B cell (primary cell): ENCODE results near the gene EHD3. TPM values are rescaled to one million over a fixed set of nuclear protein-coding genes. Genes with fewer than 3 reads are reported as not detected.

Experiments used
- ATAC-seq: fragments of 200-7000 bp; cut with Tn5 transposase; one replicate; pipeline ENCODE4 v1.10.0; 2021; ENCODE audit warnings: low read depth, mild to moderate bottlenecking, moderate number of reproducible peaks, moderate library complexity
- CTCF ChIA-PET: fragments of 350-600 bp; sonication (Branson Sonifier 250); formaldehyde crosslinking; loops from one replicate; lab custom pipeline; 2021; ENCODE audit warnings: antibody characterized with exemption, inconsistent platforms; lab: Charles Lee
- POLR2A ChIA-PET: fragments of 350-600 bp; sonication (Branson Sonifier 250); formaldehyde crosslinking; loops from one replicate; lab custom pipeline; 2021; ENCODE audit warnings: antibody characterized with exemption; lab: Charles Lee
- DNase-seq: peaks from one replicate; pipeline ENCODE4 v3.0.0; 2013
- H2AFZ ChIP-seq: 2 replicates; pipeline ENCODE4 v1.6.1; 2012; ENCODE audit warnings: mild to moderate bottlenecking, low read depth, low read length; ENCODE audit not compliant: insufficient read depth, poor library complexity, severe bottlenecking
- H3K27ac ChIP-seq, 2 donors: 1 replicate in 1 of 2; 2 replicates in 1 of 2; pipeline ENCODE4 v1.5.1; 2012 to 2013; ENCODE audit warnings: low read length in 2 of 2, mild to moderate bottlenecking in 2 of 2, moderate library complexity in 1 of 2
- H3K27me3 ChIP-seq, 4 experiments: fragments of 200-600 bp in 1 of 4; sonication (generic) in 1 of 4; replicated peaks in 1 of 4; 1 replicate in 2 of 4; 2 replicates in 2 of 4; pipeline versions ENCODE4 v1.6.1 to v1.7.0; 2013 to 2016; ENCODE audit warnings: low read length in 3 of 4, mild to moderate bottlenecking in 2 of 4, mixed read lengths in 1 of 4, moderate library complexity in 1 of 4; ENCODE audit not compliant: insufficient read depth in 4 of 4, control insufficient read depth in 3 of 4; ENCODE audit errors: control extremely low read depth in 1 of 4
- H3K36me3 ChIP-seq, 2 experiments: replicated peaks in 1 of 2; 1 replicate in 1 of 2; 2 replicates in 1 of 2; pipeline versions ENCODE4 v1.6.1 to v1.7.1; 2013; ENCODE audit warnings: low read length in 1 of 2; ENCODE audit not compliant: insufficient read depth in 2 of 2, control insufficient read depth in 1 of 2; ENCODE audit errors: control extremely low read depth in 1 of 2, extremely low read depth in 1 of 2
- H3K4me1 ChIP-seq, 2 donors: fragments of 200-600 bp in 1 of 2; sonication (generic) in 1 of 2; 1 replicate in 1 of 2; 2 replicates in 1 of 2; pipeline versions ENCODE4 v1.5.1 to v1.6.1; 2013 to 2017; ENCODE audit warnings: low read length in 2 of 2; ENCODE audit not compliant: control insufficient read depth in 2 of 2, insufficient read depth in 2 of 2
- H3K4me2 ChIP-seq: replicated peaks from 2 replicates; pipeline ENCODE3; 2012; ENCODE audit warnings: mild to moderate bottlenecking, low read depth, low read length; ENCODE audit not compliant: poor library complexity, severe bottlenecking
- H3K4me3 ChIP-seq, 5 experiments: fragments of 200-600 bp in 1 of 5; sonication (generic) in 1 of 5; 1 replicate in 3 of 5; 2 replicates in 2 of 5; pipeline versions ENCODE4 v1.5.1 to v1.7.0; 2011 to 2016; ENCODE audit warnings: low read length in 4 of 5, mild to moderate bottlenecking in 4 of 5, low read depth in 2 of 5, control low read depth in 1 of 5, moderate library complexity in 1 of 5; ENCODE audit not compliant: insufficient read depth in 1 of 5; ENCODE audit errors: control extremely low read depth in 1 of 5, extremely low read depth in 1 of 5
- H3K79me2 ChIP-seq: fragments of 200-600 bp; sonication (generic); one replicate; pipeline ENCODE4 v1.6.0; 2016; ENCODE audit warnings: low read length; ENCODE audit not compliant: control insufficient read depth, insufficient read depth
- H3K9ac ChIP-seq: fragments of 200-600 bp; sonication (generic); 2 replicates; pipeline ENCODE4 v1.6.1; 2017; ENCODE audit warnings: mild to moderate bottlenecking, low read length, moderate library complexity
- H3K9me3 ChIP-seq, 3 donors: one replicate each; pipeline versions ENCODE4 v1.6.1 to v1.7.1; 2013; ENCODE audit warnings: low read length in 2 of 3; ENCODE audit not compliant: control insufficient read depth in 2 of 3, insufficient read depth in 1 of 3; ENCODE audit errors: control extremely low read depth in 1 of 3
- H4K20me1 ChIP-seq: 2 replicates; pipeline ENCODE4 v1.6.0; 2012; ENCODE audit warnings: mild to moderate bottlenecking, low read length; ENCODE audit not compliant: insufficient read depth, control insufficient read depth, poor library complexity, severe bottlenecking
- H3K27ac Mint-ChIP-seq: one replicate; pipeline ENCODE4 v1.8.0; 2021; ENCODE audit warnings: mixed read lengths
- H3K27me3 Mint-ChIP-seq: one replicate; pipeline ENCODE4 v1.8.0; 2021; ENCODE audit warnings: mixed read lengths
- H3K4me1 Mint-ChIP-seq: one replicate; pipeline ENCODE4 v1.8.0; 2021; ENCODE audit warnings: mixed read lengths
- H3K4me3 Mint-ChIP-seq: one replicate; pipeline ENCODE4 v1.8.0; 2021; ENCODE audit warnings: mixed read lengths
- H3K9me3 Mint-ChIP-seq: one replicate; pipeline ENCODE4 v1.8.0; 2022; ENCODE audit warnings: mixed read lengths; ENCODE audit not compliant: insufficient read depth
- EZH2 ChIP-seq: IDR thresholded peaks from 2 replicates; pipeline ENCODE4 v1.6.1; 2012; ENCODE audit warnings: borderline replicate concordance, low read depth, mild to moderate bottlenecking, moderate library complexity, low read length; ENCODE audit not compliant: insufficient read depth, poor library complexity, severe bottlenecking
- WGBS: methylation state at CpG from one replicate; pipeline ENCODE4 v1.1.5; 2013; ENCODE audit warnings: missing lambda C conversion rate; ENCODE audit not compliant: insufficient coverage; 5-methylcytosine and 5-hydroxymethylcytosine counted together
- intact Hi-C: fragments of 100-400 bp; cut with micrococcal nuclease; formaldehyde crosslinking; loops from one replicate; pipeline ENCODE4 v1.10.0; 2022
- polyA plus RNA-seq: library from polyadenylated mRNA; depleted of rRNA; stranded (reverse); fragments of >200 nt; gene quantifications from 2 replicates; pipeline ENCODE4 v1.2.3, GENCODE V29; 2012
- total RNA-seq, 2 donors: library from RNA; stranded (reverse); fragments of 120-200 nt in 1 of 2; gene quantifications; 1 replicate in 1 of 2; 2 replicates in 1 of 2; pipeline versions ENCODE4 v1.2.3 to v1.2.4, GENCODE V29; 2013 to 2022
- TF ChIP-seq, protein P1 (sequence below): fragments of 200-600 bp; IDR thresholded peaks from one replicate; pipeline ENCODE4 v1.8.0; 2022; ENCODE audit warnings: antibody characterized with exemption, mild to moderate bottlenecking

The EHD3 gene
- total and polyA plus RNA-seq, 2 donors (not counting 1 experiment from before 2014, with no cell fraction given), result 19.0 to 60.5 TPM

GRCh38 chr2:31270822-31271231 is 36.9 kb downstream of the EHD3 start:
- Histone ChIP-seq H3K4me3 (no peak overlapping the region), H3K4me1 (peaks cover 6 to 15% of the 10 kb centered on the region in 2 donors), H2AFZ (no peak overlapping the region), H3K79me2 (no peaks in the 10 kb centered on the region), H3K36me3 (peaks cover 4 to 11% of the 10 kb centered on the region in 2 experiments), H3K9ac (no peak overlapping the region), H3K9me3 (no peaks in the 10 kb centered on the region), H4K20me1 (no peaks in the 10 kb centered on the region), H3K4me2 (no peak overlapping the region), H3K27ac (no peak overlapping the region), H3K27me3 (no peaks in the 10 kb centered on the region)
- intact Hi-C loops, result no loop called here
- Mint-ChIP-seq H3K27me3 (peaks cover 5% of the 10 kb centered on the region), H3K27ac (no peak overlapping the region), H3K4me3 (no peak overlapping the region), H3K9me3 (no peaks in the 10 kb centered on the region), H3K4me1 (peaks cover 27% of the 10 kb centered on the region)
- POLR2A ChIA-PET, result interaction anchor here (2.4 kb wide), 1 partner anchor 15 kb away, joined by 5 read pairs; no protein-coding TSS in a partner anchor
- no peak for TF ChIP-seq EZH2
- TF ChIP-seq, protein P1, sequence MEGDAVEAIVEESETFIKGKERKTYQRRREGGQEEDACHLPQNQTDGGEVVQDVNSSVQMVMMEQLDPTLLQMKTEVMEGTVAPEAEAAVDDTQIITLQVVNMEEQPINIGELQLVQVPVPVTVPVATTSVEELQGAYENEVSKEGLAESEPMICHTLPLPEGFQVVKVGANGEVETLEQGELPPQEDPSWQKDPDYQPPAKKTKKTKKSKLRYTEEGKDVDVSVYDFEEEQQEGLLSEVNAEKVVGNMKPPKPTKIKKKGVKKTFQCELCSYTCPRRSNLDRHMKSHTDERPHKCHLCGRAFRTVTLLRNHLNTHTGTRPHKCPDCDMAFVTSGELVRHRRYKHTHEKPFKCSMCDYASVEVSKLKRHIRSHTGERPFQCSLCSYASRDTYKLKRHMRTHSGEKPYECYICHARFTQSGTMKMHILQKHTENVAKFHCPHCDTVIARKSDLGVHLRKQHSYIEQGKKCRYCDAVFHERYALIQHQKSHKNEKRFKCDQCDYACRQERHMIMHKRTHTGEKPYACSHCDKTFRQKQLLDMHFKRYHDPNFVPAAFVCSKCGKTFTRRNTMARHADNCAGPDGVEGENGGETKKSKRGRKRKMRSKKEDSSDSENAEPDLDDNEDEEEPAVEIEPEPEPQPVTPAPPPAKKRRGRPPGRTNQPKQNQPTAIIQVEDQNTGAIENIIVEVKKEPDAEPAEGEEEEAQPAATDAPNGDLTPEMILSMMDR, result no peak
- no peak for DNase-seq
- 96% methylated on average over 7 of the region's 7 CpGs for WGBS
- CTCF ChIA-PET, result interaction anchor here (2.0 kb wide), 1 partner anchor 70 kb away, joined by 4 read pairs; no protein-coding TSS in a partner anchor
- no peak for ATAC-seq

DNA sequence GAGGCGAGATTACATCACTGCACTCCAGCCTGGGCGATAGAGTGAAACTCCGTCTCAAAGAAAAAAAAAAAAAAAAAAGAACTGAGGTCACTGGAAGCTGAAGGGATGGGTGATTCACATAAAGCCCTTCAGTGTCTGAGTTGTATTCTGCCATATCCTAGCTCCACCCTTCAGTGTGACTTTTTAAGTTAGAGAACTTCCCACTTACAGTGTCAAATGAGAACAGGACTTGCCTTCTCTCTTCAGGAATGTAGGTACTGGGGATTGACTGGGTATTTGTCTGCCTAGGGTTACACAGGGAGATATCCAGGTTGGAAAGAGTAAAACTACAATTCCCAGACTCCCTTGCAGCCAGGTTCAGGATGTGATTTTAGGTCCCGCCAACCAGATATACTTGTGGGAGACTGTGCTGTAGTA is 37.9 kb downstream of the EHD3 start:
- Mint-ChIP-seq H3K9me3 (no peaks in the 10 kb centered on the region), H3K4me3 (no peak overlapping the region)
- no peaks in the 10 kb centered on the region for H3K27me3 ChIP-seq

More for the DNA sequence above, 37.9 kb downstream of the EHD3 start:
- no peaks in the 10 kb centered on the region for H3K79me2 ChIP-seq
- H3K9ac ChIP-seq, result no peak overlapping the region
- DNase-seq (no peak), ATAC-seq (no peak)
- H3K36me3 ChIP-seq, result peaks cover 4% of the 10 kb centered on the region in 2 experiments
- H3K4me2 ChIP-seq, result no peak overlapping the region
- no peaks in the 10 kb centered on the region for H4K20me1 ChIP-seq
- H2AFZ ChIP-seq, result no peak overlapping the region
- POLR2A ChIA-PET, result interaction anchor here (0.7 to 2.4 kb wide), 4 partner anchors 16 to 52 kb away, joined by 4 to 6 read pairs (median 5); no protein-coding TSS in a partner anchor
- intact Hi-C loops, result no loop called here
- TF ChIP-seq, protein P1, result no peak
- TF ChIP-seq EZH2, result no peak
- 94% methylated on average over 2 of the region's 4 CpGs for WGBS
- Mint-ChIP-seq H3K4me1 (peaks cover 27% of the 10 kb centered on the region), H3K27me3 (peaks cover 5% of the 10 kb centered on the region), H3K27ac (no peak overlapping the region)
- no peak overlapping the region for H3K27ac ChIP-seq
- H3K9me3 ChIP-seq, result no peaks in the 10 kb centered on the region
- CTCF ChIA-PET, result no interaction called here
- no peak overlapping the region for H3K4me3 ChIP-seq
- H3K4me1 ChIP-seq, result peaks cover 6 to 15% of the 10 kb centered on the region in 2 donors
